ENCODE results near the gene SLCO4A1.

SLCO4A1 gene

DNA sequence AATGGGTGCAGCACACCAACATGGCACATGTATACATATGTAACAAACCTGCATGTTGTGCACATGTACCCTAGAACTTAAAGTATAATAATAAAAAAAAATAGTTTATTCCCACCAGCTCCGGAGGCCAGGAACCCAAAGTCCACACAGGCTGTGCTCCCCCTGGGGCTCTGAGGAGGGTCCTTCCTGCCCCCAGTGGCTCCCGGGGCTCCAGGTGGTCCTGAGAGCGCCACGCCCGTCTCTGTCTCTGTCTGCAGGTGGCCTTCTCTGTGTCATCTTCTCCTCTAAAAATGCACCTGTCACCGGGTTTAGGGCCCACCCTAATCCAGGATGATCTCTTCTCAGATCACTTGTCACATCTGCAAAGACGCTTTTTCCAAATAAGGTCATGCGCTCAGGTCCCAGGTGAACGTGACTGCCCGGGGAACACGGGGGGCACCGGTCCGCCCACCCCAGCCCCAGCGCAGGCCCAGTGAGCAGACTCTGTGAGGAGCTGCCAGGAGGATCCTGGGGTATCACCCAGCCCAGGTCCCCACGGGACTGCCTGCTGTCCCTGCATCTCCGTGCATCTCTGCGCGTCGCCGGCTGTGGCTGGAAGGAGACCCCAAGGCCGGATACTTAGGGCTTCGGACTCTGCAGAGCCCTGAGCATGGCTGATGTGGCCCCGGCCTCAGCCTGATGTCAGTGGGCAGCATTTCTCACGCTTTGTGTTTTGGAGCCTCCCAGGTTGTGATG lies 11.8 kb downstream of the SLCO4A1 start:
- Mint-ChIP-seq H3K27me3 (ENCODE audit: low read depth, poor library complexity) (peaks cover 37% of the 10 kb centered on the region), H3K27ac (no peak overlapping the region)
- TF ChIP-seq, protein P1, sequence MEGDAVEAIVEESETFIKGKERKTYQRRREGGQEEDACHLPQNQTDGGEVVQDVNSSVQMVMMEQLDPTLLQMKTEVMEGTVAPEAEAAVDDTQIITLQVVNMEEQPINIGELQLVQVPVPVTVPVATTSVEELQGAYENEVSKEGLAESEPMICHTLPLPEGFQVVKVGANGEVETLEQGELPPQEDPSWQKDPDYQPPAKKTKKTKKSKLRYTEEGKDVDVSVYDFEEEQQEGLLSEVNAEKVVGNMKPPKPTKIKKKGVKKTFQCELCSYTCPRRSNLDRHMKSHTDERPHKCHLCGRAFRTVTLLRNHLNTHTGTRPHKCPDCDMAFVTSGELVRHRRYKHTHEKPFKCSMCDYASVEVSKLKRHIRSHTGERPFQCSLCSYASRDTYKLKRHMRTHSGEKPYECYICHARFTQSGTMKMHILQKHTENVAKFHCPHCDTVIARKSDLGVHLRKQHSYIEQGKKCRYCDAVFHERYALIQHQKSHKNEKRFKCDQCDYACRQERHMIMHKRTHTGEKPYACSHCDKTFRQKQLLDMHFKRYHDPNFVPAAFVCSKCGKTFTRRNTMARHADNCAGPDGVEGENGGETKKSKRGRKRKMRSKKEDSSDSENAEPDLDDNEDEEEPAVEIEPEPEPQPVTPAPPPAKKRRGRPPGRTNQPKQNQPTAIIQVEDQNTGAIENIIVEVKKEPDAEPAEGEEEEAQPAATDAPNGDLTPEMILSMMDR (IDR thresholded peaks at IDR 0.05), result no peak

DNA sequence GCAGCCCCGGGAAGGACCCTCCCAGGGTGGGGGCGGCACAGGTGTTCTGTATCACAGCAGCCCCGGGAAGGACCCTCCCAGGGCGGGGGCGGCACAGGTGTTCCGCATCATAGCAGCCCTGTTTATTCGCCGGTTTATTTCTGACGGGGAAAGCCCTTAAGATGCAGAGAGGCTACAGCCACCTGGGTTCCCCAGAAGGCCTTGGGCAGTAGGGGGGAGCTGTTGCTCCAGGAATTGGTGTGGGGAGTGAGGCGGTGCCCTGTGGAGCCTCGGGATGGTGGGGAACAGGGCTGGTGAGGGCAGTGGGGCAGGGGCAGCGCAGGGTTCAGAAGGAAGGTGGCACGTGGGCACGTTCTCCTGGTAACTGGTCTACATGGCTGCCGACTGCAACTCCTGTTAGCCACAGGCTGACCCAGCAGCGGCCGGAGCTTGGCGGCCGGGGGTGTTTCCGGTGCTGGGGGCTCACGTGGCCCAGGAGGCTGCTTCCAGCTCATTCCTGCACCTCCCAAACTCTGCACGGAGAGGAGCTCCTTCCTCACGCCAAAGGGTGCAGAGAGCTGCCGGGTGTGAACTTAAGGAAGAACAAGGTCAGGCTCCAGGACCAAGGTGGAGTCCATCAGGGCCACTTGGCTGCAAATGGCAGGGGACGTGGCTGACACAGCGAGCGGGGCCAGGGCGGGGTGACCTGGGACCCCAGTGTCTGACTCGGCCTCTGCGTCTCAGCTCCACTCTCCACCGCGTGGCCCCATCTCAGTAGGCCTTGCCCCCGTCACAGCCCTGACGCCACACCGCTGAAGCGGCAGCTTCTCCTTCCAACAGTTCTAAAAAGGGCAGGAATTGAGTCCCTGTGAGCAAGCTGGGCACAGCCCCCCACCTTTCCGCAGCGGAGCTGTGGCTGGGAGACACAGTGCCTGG lies 13.2 kb downstream of the SLCO4A1 start:
- no peak overlapping the region for H3K4me3 Mint-ChIP-seq

More for the DNA sequence above, 11.8 kb downstream of the SLCO4A1 start:
- DNase-seq, result no peak
- no peaks in the 10 kb centered on the region for H3K36me3 Mint-ChIP-seq (ENCODE audit: low read depth)
- no peaks in the 10 kb centered on the region for H3K9me3 Mint-ChIP-seq
- H3K4me3 Mint-ChIP-seq, result no peak overlapping the region
- peaks cover 25% of the 10 kb centered on the region for H3K4me1 Mint-ChIP-seq

DNA sequence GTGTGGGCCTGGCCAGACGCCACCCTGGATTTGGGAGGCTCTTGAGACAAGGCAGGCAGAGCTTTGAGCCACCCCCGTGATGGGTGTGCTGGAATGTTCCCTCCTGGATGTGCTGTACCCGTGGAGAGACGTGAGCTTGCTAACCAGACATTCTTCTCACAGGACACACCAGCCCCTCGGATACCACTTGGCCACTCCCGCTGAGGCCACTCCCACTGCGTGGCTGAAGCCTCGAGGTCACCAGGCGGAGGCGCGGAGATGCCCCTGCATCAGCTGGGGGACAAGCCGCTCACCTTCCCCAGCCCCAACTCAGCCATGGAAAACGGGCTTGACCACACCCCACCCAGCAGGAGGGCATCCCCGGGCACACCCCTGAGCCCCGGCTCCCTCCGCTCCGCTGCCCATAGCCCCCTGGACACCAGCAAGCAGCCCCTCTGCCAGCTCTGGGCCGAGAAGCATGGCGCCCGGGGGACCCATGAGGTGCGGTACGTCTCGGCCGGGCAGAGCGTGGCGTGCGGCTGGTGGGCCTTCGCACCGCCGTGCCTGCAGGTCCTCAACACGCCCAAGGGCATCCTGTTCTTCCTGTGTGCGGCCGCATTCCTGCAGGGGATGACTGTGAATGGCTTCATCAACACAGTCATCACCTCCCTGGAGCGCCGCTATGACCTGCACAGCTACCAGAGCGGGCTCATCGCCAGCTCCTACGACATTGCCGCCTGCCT lies 14.1 kb downstream of the SLCO4A1 start:
- no peak overlapping the region for H3K4me3 Mint-ChIP-seq
- no peak overlapping the region for H3K27ac Mint-ChIP-seq
- H3K9me3 Mint-ChIP-seq, result no peaks in the 10 kb centered on the region
- no peaks in the 10 kb centered on the region for H3K36me3 Mint-ChIP-seq (ENCODE audit: low read depth)
- no peak for DNase-seq
- TF ChIP-seq, protein P1 (IDR thresholded peaks at IDR 0.05), result no peak
- peaks cover 26% of the 10 kb centered on the region for H3K27me3 Mint-ChIP-seq (ENCODE audit: low read depth, poor library complexity)
- peaks cover 35% of the 10 kb centered on the region for H3K4me1 Mint-ChIP-seq

More for the DNA sequence above, 13.2 kb downstream of the SLCO4A1 start:
- no peaks in the 10 kb centered on the region for H3K36me3 Mint-ChIP-seq (ENCODE audit: low read depth)
- TF ChIP-seq, protein P1 (IDR thresholded peaks at IDR 0.05), result no peak
- no peak for DNase-seq
- no peaks in the 10 kb centered on the region for H3K9me3 Mint-ChIP-seq
- H3K4me1 Mint-ChIP-seq, result peaks cover 36% of the 10 kb centered on the region
- peaks cover 34% of the 10 kb centered on the region for H3K27me3 Mint-ChIP-seq (ENCODE audit: low read depth, poor library complexity)
- no peak overlapping the region for H3K27ac Mint-ChIP-seq

DNA sequence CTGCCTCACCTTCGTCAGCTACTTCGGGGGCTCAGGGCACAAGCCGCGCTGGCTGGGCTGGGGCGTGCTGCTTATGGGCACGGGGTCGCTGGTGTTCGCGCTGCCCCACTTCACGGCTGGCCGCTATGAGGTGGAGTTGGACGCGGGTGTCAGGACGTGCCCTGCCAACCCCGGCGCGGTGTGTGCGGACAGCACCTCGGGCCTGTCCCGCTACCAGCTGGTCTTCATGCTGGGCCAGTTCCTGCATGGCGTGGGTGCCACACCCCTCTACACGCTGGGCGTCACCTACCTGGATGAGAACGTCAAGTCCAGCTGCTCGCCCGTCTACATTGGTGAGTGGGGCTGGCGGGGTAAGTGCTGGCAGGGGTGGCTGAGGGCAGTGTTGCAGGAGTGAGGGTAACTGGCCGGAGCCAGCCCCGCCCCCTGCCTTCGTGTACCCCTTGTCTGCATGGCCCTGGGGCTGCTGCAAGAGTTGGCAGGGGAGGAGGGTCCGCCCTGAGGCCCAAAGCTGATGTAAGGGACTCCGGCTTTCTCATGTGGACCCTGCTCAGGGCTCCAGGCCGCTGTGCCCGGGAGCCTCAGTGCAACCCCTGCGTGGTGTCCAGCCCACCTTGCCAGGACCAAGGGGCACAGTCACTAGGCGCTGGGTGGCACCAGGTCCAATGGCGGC lies 14.8 kb downstream of the SLCO4A1 start:
- Mint-ChIP-seq H3K9me3 (no peaks in the 10 kb centered on the region), H3K4me3 (no peak overlapping the region), H3K27ac (no peak overlapping the region), H3K4me1 (peaks cover 28% of the 10 kb centered on the region), H3K36me3 (ENCODE audit: low read depth) (no peaks in the 10 kb centered on the region), H3K27me3 (ENCODE audit: low read depth, poor library complexity) (peaks cover 20% of the 10 kb centered on the region)
- TF ChIP-seq, protein P1 (IDR thresholded peaks at IDR 0.05), result no peak
- DNase-seq, result no peak

DNA sequence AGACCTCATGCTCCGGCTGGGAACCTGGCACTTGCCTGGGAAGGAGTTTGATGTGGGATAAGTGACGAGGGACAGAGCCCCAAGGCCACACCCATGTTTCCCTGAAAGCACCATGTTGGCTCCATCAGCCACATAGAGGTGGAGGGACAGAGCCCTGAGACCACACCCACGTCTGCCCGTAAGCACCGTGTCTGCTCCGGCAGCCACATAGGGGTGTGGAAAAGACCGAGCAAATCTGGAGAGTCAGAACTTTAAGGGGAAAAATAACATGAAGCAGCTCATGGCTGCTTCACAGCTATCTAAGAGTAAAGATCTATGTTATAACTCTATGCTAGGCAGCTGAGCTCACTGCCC lies 15.3 kb downstream of the SLCO4A1 start:
- Mint-ChIP-seq H3K4me1 (peaks cover 23% of the 10 kb centered on the region), H3K4me3 (no peak overlapping the region), H3K27me3 (ENCODE audit: low read depth, poor library complexity) (peaks cover 17% of the 10 kb centered on the region), H3K27ac (no peak overlapping the region), H3K9me3 (no peaks in the 10 kb centered on the region), H3K36me3 (ENCODE audit: low read depth) (no peaks in the 10 kb centered on the region)
- no peak for DNase-seq
- TF ChIP-seq, protein P1 (IDR thresholded peaks at IDR 0.05), result no peak
